Activated CD4-positive, alpha-beta memory T cell treated with anti-CD3 and anti-CD28 coated beads for 36 hours (primary cell): ENCODE data around the gene SRRM4. TPM values are rescaled to one million over a fixed set of nuclear protein-coding genes. Genes with fewer than 3 reads are reported as not detected.

Experiments used
- CTCF ChIA-PET: fragments of 350-600 bp; sonication (Branson Sonifier 250); formaldehyde crosslinking; loops from one replicate; lab custom pipeline; 2021; ENCODE audit warnings: antibody characterized with exemption, inconsistent platforms; lab: Charles Lee
- POLR2A ChIA-PET: fragments of 350-600 bp; sonication (Branson Sonifier 250); formaldehyde crosslinking; loops from one replicate; lab custom pipeline; 2021; ENCODE audit warnings: antibody characterized with exemption; lab: Charles Lee
- DNase-seq: peaks from one replicate; pipeline ENCODE4 v3.0.0-alpha.2; 2020
- H3K27ac Mint-ChIP-seq: one replicate; pipeline ENCODE4 v1.8.0; 2021; ENCODE audit warnings: mixed read lengths
- H3K27me3 Mint-ChIP-seq: one replicate; pipeline ENCODE4 v1.8.0; 2021; ENCODE audit warnings: mixed read lengths
- H3K36me3 Mint-ChIP-seq: one replicate; pipeline ENCODE4 v1.8.0; 2021; ENCODE audit warnings: mixed read lengths
- H3K4me1 Mint-ChIP-seq: one replicate; pipeline ENCODE4 v1.8.0; 2021; ENCODE audit warnings: low read depth, mixed read lengths
- H3K4me3 Mint-ChIP-seq: one replicate; pipeline ENCODE4 v1.8.0; 2021; ENCODE audit warnings: mild to moderate bottlenecking, mixed read lengths
- H3K9me3 Mint-ChIP-seq: one replicate; pipeline ENCODE4 v1.8.0; 2021; ENCODE audit warnings: mixed read lengths
- intact Hi-C: fragments of 100-400 bp; cut with micrococcal nuclease; formaldehyde crosslinking; loops from one replicate; pipeline ENCODE4 v1.15.1; 2023
- total RNA-seq, 2 experiments: library from RNA; stranded (reverse); gene quantifications; one replicate each; pipeline ENCODE4 v1.2.3, GENCODE V29; 2021

SRRM4 gene
- not detected for total RNA-seq

- no peaks in the 10 kb centered on the region for H3K36me3 Mint-ChIP-seq
- no peak for DNase-seq
- CTCF ChIA-PET = no interaction called here
- peaks cover 35% of the 10 kb centered on the region for H3K27me3 Mint-ChIP-seq
- no peak within 1 kb of the TSS for H3K27ac Mint-ChIP-seq
- no peaks in the 10 kb centered on the region for H3K9me3 Mint-ChIP-seq
- peaks cover 2% of the 10 kb centered on the region for H3K4me1 Mint-ChIP-seq
- intact Hi-C loops = no loop called here
- H3K4me3 Mint-ChIP-seq = no peak within 1 kb of the TSS
- POLR2A ChIA-PET = no interaction called here
Measured at GRCh38 chr12:118981285-118982211, at the start of gene SRRM4. TSS of gene SRRM4 (plus strand) at chr12:118981541. CDS start at chr12:118981883, 342 bp downstream.

GRCh38 chr12:118946256-118946655, 35.1 kb upstream of the SRRM4 start:
- Mint-ChIP-seq H3K27me3 (peaks cover 3% of the 10 kb centered on the region), H3K4me1 (no peaks in the 10 kb centered on the region), H3K9me3 (no peaks in the 10 kb centered on the region), H3K27ac (no peak overlapping the region), H3K4me3 (no peak overlapping the region), H3K36me3 (no peaks in the 10 kb centered on the region)
- intact Hi-C loops = no loop called here
- POLR2A ChIA-PET = no interaction called here
- CTCF ChIA-PET = no interaction called here
- no peak for DNase-seq

GRCh38 chr12:118958520-118958919, 22.8 kb upstream of the SRRM4 start:
- Mint-ChIP-seq H3K27ac (no peak overlapping the region), H3K4me1 (no peaks in the 10 kb centered on the region), H3K4me3 (no peak overlapping the region), H3K36me3 (no peaks in the 10 kb centered on the region), H3K9me3 (peaks cover 5% of the 10 kb centered on the region), H3K27me3 (no peaks in the 10 kb centered on the region)
- ChIA-PET CTCF (no interaction called here), POLR2A (no interaction called here)
- no peak for DNase-seq
- intact Hi-C loops = no loop called here

- H3K4me1 Mint-ChIP-seq = no peaks in the 10 kb centered on the region
- H3K4me3 Mint-ChIP-seq = no peak overlapping the region
- peaks cover 5% of the 10 kb centered on the region for H3K9me3 Mint-ChIP-seq
- intact Hi-C loops = no loop called here
- ChIA-PET CTCF (no interaction called here), POLR2A (no interaction called here)
- no peak overlapping the region for H3K27ac Mint-ChIP-seq
- no peaks in the 10 kb centered on the region for H3K27me3 Mint-ChIP-seq
- no peak for DNase-seq
- no peaks in the 10 kb centered on the region for H3K36me3 Mint-ChIP-seq
Measured at GRCh38 chr12:118959348-118959747, 22.0 kb upstream of the SRRM4 start.

GRCh38 chr12:118959985-118960560, 21.3 kb upstream of the SRRM4 start:
- H3K4me3 Mint-ChIP-seq = no peak overlapping the region
- CTCF ChIA-PET = no interaction called here
- POLR2A ChIA-PET = no interaction called here
- no peak overlapping the region for H3K27ac Mint-ChIP-seq
- intact Hi-C loops = no loop called here
- peaks cover 5% of the 10 kb centered on the region for H3K9me3 Mint-ChIP-seq
- no peak for DNase-seq
- H3K4me1 Mint-ChIP-seq = no peaks in the 10 kb centered on the region
- no peaks in the 10 kb centered on the region for H3K36me3 Mint-ChIP-seq
- H3K27me3 Mint-ChIP-seq = no peaks in the 10 kb centered on the region

- no peaks in the 10 kb centered on the region for H3K4me1 Mint-ChIP-seq
- CTCF ChIA-PET = no interaction called here
Measured at GRCh38 chr12:118960865-118961264, 20.5 kb upstream of the SRRM4 start.

GRCh38 chr12:118964988-118965387, 16.4 kb upstream of the SRRM4 start:
- POLR2A ChIA-PET = no interaction called here
- no peak for DNase-seq
- H3K27ac Mint-ChIP-seq = no peak overlapping the region
- intact Hi-C loops = no loop called here
- H3K27me3 Mint-ChIP-seq = no peaks in the 10 kb centered on the region
- peaks cover 9% of the 10 kb centered on the region for H3K9me3 Mint-ChIP-seq
- H3K4me1 Mint-ChIP-seq = no peaks in the 10 kb centered on the region
- H3K4me3 Mint-ChIP-seq = no peak overlapping the region
- H3K36me3 Mint-ChIP-seq = no peaks in the 10 kb centered on the region
- CTCF ChIA-PET = no interaction called here

More at GRCh38 chr12:118960865-118961264, 20.5 kb upstream of the SRRM4 start:
- Mint-ChIP-seq H3K9me3 (peaks cover 5% of the 10 kb centered on the region), H3K27ac (no peak overlapping the region), H3K36me3 (no peaks in the 10 kb centered on the region), H3K4me3 (no peak overlapping the region), H3K27me3 (no peaks in the 10 kb centered on the region)
- POLR2A ChIA-PET = no interaction called here
- DNase-seq = no peak
- intact Hi-C loops = no loop called here

GRCh38 chr12:118970856-118971255, 10.5 kb upstream of the SRRM4 start:
- DNase-seq = no peak
- H3K4me1 Mint-ChIP-seq = no peaks in the 10 kb centered on the region
- CTCF ChIA-PET = no interaction called here
- no peaks in the 10 kb centered on the region for H3K36me3 Mint-ChIP-seq
- H3K27ac Mint-ChIP-seq = no peak overlapping the region
- H3K27me3 Mint-ChIP-seq = no peaks in the 10 kb centered on the region
- H3K9me3 Mint-ChIP-seq = peaks cover 4% of the 10 kb centered on the region
- POLR2A ChIA-PET = no interaction called here
- intact Hi-C loops = no loop called here
- no peak overlapping the region for H3K4me3 Mint-ChIP-seq

GRCh38 chr12:118972982-118973381, 8.4 kb upstream of the SRRM4 start:
- CTCF ChIA-PET = no interaction called here
- POLR2A ChIA-PET = no interaction called here
- H3K27me3 Mint-ChIP-seq = no peaks in the 10 kb centered on the region
- no peaks in the 10 kb centered on the region for H3K9me3 Mint-ChIP-seq
- no peaks in the 10 kb centered on the region for H3K36me3 Mint-ChIP-seq
- no peak for DNase-seq
- H3K4me3 Mint-ChIP-seq = no peak overlapping the region
- H3K27ac Mint-ChIP-seq = no peak overlapping the region
- H3K4me1 Mint-ChIP-seq = no peaks in the 10 kb centered on the region
- intact Hi-C loops = no loop called here

GRCh38 chr12:118979763-118980406, 1.5 kb upstream of the SRRM4 start:
- DNase-seq = peak; percentile 30
- Mint-ChIP-seq H3K27ac (no peak overlapping the region), H3K4me3 (no peak overlapping the region), H3K4me1 (peaks cover 2% of the 10 kb centered on the region), H3K36me3 (no peaks in the 10 kb centered on the region), H3K9me3 (no peaks in the 10 kb centered on the region), H3K27me3 (peaks cover 35% of the 10 kb centered on the region)
- intact Hi-C loops = no loop called here
- ChIA-PET CTCF (no interaction called here), POLR2A (no interaction called here)

- Mint-ChIP-seq H3K4me1 (peaks cover 2% of the 10 kb centered on the region), H3K36me3 (no peaks in the 10 kb centered on the region), H3K27me3 (peaks cover 35% of the 10 kb centered on the region), H3K9me3 (no peaks in the 10 kb centered on the region), H3K4me3 (no peak overlapping the region), H3K27ac (no peak overlapping the region)
- ChIA-PET POLR2A (no interaction called here), CTCF (no interaction called here)
- intact Hi-C loops = no loop called here
- DNase-seq = no peak
Measured at GRCh38 chr12:118980407-118981014, 830 bp upstream of the SRRM4 start.

- CTCF ChIA-PET = no interaction called here
Measured at GRCh38 chr12:118982302-118982701, 961 bp downstream of the SRRM4 start.

More at GRCh38 chr12:118982302-118982701, 961 bp downstream of the SRRM4 start:
- intact Hi-C loops = no loop called here
- POLR2A ChIA-PET = no interaction called here
- H3K4me3 Mint-ChIP-seq = no peak overlapping the region
- no peak overlapping the region for H3K27ac Mint-ChIP-seq
- H3K36me3 Mint-ChIP-seq = no peaks in the 10 kb centered on the region
- H3K9me3 Mint-ChIP-seq = no peaks in the 10 kb centered on the region
- DNase-seq = no peak
- peaks cover 2% of the 10 kb centered on the region for H3K4me1 Mint-ChIP-seq
- H3K27me3 Mint-ChIP-seq = peaks cover 35% of the 10 kb centered on the region
